ENCODE measurements around the gene SBNO2. TPM values are rescaled to one million over a fixed set of nuclear protein-coding genes. Genes with fewer than 3 reads are reported as not detected.
A peak's percentile ranks its signal among the peaks of the same experiment; 100 is the strongest.
"Not testable (repeated sequence)": the region's sequence is repeated elsewhere in the genome, so short reads cannot be mapped to it uniquely, and the experiment has no call there.

Gene SBNO2
- polyA plus RNA-seq, 1 of the 3 experiments (the other 2 are of a cell fraction), result 18.3 TPM

GRCh38 chr19:1205114-1206099, 31.3 kb upstream of the SBNO2 start, which contains the start of gene STK11:
TSS of gene STK11 (plus strand) at chr19:1205778. CDS start at chr19:1206914, 1,136 bp downstream.
- peak within 1 kb of the TSS; percentile 67; the same call in 1 of the 2 replicates for H2AFZ ChIP-seq (ENCODE audit: low read depth)
- ChIA-PET POLR2A (no interaction called here), CTCF (interaction anchor here (0.6 to 2.8 kb wide), 2 partner anchors 11 to 92 kb away, joined by 3 to 19 read pairs; no protein-coding TSS in a partner anchor)
- peaks cover 8 to 30% of the 10 kb centered on the region in 2 experiments; a peak in 1 of 4 replicates for H3K4me1 ChIP-seq (ENCODE audit: control insufficient read depth in 1 of 2, insufficient read depth in 2 of 2, low read depth in 1 of 2, low read length in 1 of 2)
- H3K9me3 ChIP-seq, result no peaks in the 10 kb centered on the region
- H3K27ac ChIP-seq (ENCODE audit: low read depth in 2 of 2, low read length in 1 of 2), result peak within 1 kb of the TSS; percentile 47 to 49; a peak in 3 of 4 replicates
- H4K20me1 ChIP-seq (ENCODE audit: insufficient read depth), result peaks cover 27% of the 10 kb centered on the region
- peaks cover 4 to 5% of the 10 kb centered on the region in 2 experiments for H3K36me3 ChIP-seq (replicated peaks in 1 of 2; ENCODE audit: control insufficient read depth in 1 of 2, insufficient read depth in 2 of 2, low read length in 1 of 2)
- H3K4me2 ChIP-seq, result peak within 1 kb of the TSS; percentile 93
- no peaks in the 10 kb centered on the region for H3K27me3 ChIP-seq (ENCODE audit: insufficient read depth)
- H3K9me2 ChIP-seq, result no peaks in the 10 kb centered on the region
- 52% methylated on average over 8 of the region's 114 CpGs for WGBS (ENCODE audit: low lambda C conversion rate)
- peaks cover 43% of the 10 kb centered on the region for H3K79me2 ChIP-seq (ENCODE audit: insufficient read depth)
- peak; percentile 99 for DNase-seq
- H3K9ac ChIP-seq, result peak within 1 kb of the TSS; percentile 84
- TF ChIP-seq JUND (IDR thresholded peaks at IDR 0.05) (no peak), CHD2 (IDR thresholded peaks at IDR 0.05; ENCODE audit: low read length, partially characterized antibody) (peak; percentile 90), SIN3A (IDR thresholded peaks at IDR 0.05; ENCODE audit: borderline replicate concordance, low read depth, low read length) (no peak), TAF1 (IDR thresholded peaks at IDR 0.05; ENCODE audit: borderline replicate concordance, low read depth, low read length) (peak; percentile 95), RFX5 (IDR thresholded peaks at IDR 0.05; ENCODE audit: low read length) (peak; percentile 42; the same call in 1 of the 2 replicates), ZBTB33 (IDR thresholded peaks at IDR 0.05; ENCODE audit: borderline replicate concordance, low read depth) (peak; percentile 81; the same call in 1 of the 2 replicates), IRF3 (IDR thresholded peaks at IDR 0.05; ENCODE audit: low read depth, low read length) (peak; percentile 76), PBX3 (IDR thresholded peaks at IDR 0.05) (peak; percentile 99), MXI1 (IDR thresholded peaks at IDR 0.05; ENCODE audit: low read depth, low read length) (peak; percentile 46; the same call in 1 of the 2 replicates), MAX (IDR thresholded peaks at IDR 0.05; ENCODE audit: low read depth) (peak; percentile 49), YY1 (IDR thresholded peaks at IDR 0.05; ENCODE audit: low read depth) (peak; percentile 92), POLR2AphosphoS5 (IDR thresholded peaks at IDR 0.05; ENCODE audit: low read depth, low read length) (peak; percentile 46; the same call in 1 of the 2 replicates), GATA2 (CRISPR knock-in tag; IDR thresholded peaks at IDR 0.05) (no peak), GABPA (IDR thresholded peaks at IDR 0.05; ENCODE audit: low read depth) (no peak), REST (IDR thresholded peaks at IDR 0.05; ENCODE audit: low read depth, low read length) (0 out of 2 replicates have a peak, but pooled peaks have one; percentile 43), NRF1 (IDR thresholded peaks at IDR 0.05; ENCODE audit: low read depth, low read length) (peak; percentile 51)
- peaks cover 27% of the 10 kb centered on the region for H3F3A ChIP-seq (replicated peaks; ENCODE audit: insufficient read depth)
- H3K4me3 ChIP-seq (ENCODE audit: low read depth in 2 of 2, low read length in 1 of 2), result peak within 1 kb of the TSS; percentile 65 to 85

- H3K9me3 ChIP-seq; H3K9ac ChIP-seq; H3K9me2 ChIP-seq; H3K4me2 ChIP-seq; DNase-seq; H3K27me3 ChIP-seq (ENCODE audit: insufficient read depth); H2AFZ ChIP-seq (ENCODE audit: low read depth); H3K79me2 ChIP-seq (ENCODE audit: insufficient read depth); H3K36me3 ChIP-seq (replicated peaks in 1 of 2; ENCODE audit: control insufficient read depth in 1 of 2, insufficient read depth in 2 of 2, low read length in 1 of 2); H4K20me1 ChIP-seq (ENCODE audit: insufficient read depth); H3K27ac ChIP-seq (ENCODE audit: low read depth in 2 of 2, low read length in 1 of 2); H3K4me3 ChIP-seq (ENCODE audit: low read depth in 2 of 2, low read length in 1 of 2); POLR2A ChIA-PET: not testable (repeated sequence)
- CTCF ChIA-PET, result interaction anchor here (1.5 to 4.3 kb wide), 2 partner anchors 44 to 88 kb away, joined by 7 to 40 read pairs; no protein-coding TSS in a partner anchor
- peaks cover 13% of the 10 kb centered on the region for H3F3A ChIP-seq (replicated peaks; ENCODE audit: insufficient read depth)
- peaks cover 8 to 11% of the 10 kb centered on the region in 2 experiments; a peak in 1 of 4 replicates for H3K4me1 ChIP-seq (ENCODE audit: control insufficient read depth in 1 of 2, insufficient read depth in 2 of 2, low read depth in 1 of 2, low read length in 1 of 2)
- WGBS (ENCODE audit: low lambda C conversion rate), result 94% methylated on average over 4 of the region's 4 CpGs
Measured at GRCh38 chr19:1200614-1201013, 26.5 kb upstream of the SBNO2 start.

All from SK-N-SH (cell line).